NCI-H2227 (cell line): ENCODE results near the gene PPP4R1.

Source experiments
- DNase-seq: peaks from one replicate; lab custom pipeline; 2025; ENCODE audit not compliant: unreplicated experiment; lab: John Stamatoyannopoulos, UW

Gene PPP4R1

DNA sequence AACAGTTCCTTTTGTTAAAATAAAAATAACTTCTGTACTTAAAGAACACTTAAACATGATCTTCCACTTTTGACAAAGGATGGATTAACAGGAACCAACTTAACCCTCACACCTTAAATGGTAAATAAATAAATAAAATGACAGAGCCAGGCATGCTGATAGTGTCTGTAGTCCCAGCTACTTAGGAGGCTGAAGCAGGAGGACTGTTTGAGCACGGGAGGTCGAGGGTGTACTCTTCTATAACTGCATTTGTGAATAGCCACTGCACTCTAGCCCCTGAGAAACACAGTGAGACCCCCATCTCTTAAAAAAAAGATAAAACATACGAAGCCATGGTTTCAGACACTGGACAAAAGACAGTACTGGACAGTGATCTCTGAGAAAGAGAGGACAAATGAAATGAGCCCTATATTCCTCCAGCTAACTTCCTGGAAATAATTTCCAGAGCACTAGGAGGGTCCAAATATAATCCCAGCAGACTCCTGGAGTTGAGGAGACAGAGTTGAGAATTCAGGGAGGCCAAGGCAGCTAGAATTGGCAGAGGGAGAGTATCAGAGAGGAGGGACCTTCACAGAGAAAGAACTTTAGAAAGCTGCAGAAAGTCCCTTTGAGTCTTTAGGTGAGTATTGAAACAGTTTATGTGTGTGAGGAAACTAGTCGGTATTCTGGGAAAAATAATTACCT lies 17.4 kb downstream of the PPP4R1 start:
- no peak for DNase-seq

DNA sequence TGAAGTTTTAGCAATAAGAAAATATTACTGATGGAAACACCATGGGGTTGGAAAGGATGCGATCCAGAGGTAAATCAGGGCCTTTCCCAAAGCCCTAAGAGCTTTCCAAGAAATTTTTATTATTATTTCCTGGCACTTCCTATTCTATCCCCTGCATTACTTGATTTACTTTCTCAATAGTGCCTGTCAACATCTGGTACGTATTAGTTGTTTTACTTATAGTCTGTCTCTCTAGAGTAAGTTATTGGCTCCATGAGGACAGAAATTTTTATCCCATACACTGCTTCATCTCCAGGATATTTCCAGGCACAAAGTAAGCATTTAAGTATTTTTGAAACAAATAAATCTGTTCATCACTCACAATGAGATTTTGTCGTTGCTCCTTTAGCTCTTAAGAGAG lies 18.1 kb downstream of the PPP4R1 start:
- no peak for DNase-seq

DNA sequence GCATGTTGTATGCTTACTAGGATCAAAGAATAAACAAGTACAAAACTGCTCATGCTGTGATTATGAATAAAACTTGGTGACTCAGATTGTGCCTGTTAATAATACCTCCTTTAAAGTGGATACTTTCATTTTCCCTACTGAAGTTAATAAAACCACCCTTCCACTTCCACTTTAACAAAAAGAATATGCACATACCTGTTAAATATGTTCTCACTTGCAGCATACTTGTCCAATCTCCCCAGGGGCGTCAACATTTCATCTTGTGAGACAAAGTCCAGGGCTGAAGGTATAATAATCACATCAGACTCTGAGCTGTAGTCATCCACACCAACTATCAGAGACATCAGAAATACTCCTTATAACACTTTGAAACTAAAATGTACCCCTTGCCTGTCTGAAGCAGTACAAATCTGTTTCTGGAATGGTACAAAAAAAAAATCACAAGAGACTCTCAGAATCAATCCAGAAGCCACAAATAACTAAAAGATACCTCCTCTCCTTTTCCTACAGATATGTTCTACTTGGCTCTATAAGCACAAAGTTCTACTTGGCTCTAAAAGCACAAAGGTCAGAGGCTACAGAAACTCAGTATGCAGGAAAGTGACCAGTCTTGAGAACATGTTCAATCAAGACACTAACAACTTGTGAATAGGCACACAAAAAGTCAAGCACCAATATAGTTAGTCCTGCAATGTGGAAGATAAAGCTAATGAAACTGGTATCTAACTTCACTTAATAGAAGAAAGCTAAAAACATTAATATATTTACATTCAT lies 19.3 kb downstream of the PPP4R1 start:
- DNase-seq = no peak

DNA sequence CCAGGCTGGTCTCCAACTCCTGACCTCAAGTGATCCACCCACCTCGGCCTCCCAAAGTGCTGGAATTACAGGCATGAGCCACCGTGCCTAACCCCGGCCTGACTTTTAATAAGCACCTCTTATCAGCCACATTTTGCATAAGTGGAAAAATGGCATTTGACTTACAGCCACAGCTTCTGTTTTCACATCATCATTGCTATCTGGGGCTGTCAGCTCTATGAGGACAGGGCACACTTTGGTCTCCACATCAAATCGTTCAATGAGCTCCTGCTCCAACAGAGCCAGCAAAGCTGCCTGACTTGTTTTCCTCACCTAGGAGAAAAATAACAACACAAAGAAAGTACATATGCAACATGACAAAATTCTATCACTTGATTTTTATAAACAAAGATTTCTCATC lies 26.4 kb downstream of the PPP4R1 start:
- DNase-seq = no peak

DNA sequence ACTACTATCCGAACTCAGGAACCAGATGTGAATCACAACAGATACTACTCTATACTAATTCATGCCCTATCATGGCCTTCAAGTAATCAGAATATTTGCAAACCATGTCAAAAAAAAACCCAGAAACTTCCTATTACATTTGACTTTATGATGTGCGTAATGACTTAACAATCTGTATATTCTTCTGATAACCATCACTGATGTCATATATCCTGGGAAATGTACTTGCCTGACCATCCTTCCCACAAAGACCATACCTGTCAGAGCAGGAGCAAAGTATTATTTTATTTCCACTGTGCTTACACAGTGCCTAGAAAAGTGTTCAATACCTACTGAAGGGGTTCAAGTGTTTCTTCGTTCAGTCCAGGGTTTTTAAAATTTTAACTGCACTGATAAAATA lies 27.5 kb downstream of the PPP4R1 start:
- no peak for DNase-seq

DNA sequence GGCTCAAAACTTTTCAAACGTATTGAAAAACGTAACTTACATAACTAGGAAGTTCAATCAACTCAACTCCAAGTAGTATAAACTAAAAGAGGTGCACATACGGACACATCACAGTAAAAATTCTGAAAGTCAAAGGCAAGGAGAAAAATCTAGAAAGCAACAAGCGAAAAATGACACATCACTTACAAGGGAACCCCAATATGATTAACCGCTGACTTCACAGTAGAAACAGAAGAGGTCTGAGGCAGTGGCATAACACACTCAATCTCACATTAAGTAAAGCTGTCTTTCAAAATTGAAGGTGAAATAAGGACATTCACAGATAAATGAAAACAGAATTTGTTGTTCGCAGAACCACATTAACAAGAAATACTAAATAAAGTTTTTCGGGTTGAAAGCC lies 32.7 kb downstream of the PPP4R1 start:
- no peak for DNase-seq

DNA sequence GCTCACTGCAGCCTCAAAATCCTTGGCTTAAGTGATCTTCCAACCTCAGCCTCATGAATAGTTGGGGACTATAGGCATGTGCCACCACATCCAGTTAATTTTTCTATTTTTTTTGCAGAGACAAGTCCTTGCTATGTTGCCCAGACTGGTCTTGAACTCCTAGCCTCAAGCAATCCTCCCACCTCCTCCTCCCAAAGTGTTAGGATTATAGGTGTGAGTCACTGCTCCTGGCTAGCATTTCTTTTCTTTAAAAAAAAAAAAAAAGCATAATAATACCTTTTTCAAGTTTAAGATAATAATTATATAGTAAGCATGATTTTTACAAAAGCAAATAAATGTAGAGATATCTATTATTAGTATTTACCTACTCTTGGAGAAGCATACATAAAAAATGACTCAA lies 36.1 kb downstream of the PPP4R1 start:
- DNase-seq = peak; percentile 42

DNA sequence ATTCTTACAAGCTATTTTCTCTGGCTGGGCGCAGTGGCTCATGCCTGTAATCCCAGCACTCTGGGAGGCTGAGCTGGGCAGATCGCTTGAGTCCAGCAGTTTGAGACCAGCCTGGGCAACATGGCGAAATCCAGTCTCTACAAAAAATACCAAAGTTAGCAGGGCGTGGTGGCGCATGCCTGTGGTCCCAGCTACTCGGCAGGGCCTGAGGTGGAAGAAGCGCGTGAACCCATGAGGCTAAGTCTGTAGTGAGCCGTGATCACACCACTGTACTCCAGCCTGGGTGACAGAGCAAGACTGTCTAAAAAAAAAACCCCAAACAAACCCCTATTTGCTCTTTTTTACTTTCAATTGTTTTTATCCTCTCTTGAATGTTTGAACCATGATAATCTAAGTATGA lies 37.0 kb downstream of the PPP4R1 start:
- no peak for DNase-seq

DNA sequence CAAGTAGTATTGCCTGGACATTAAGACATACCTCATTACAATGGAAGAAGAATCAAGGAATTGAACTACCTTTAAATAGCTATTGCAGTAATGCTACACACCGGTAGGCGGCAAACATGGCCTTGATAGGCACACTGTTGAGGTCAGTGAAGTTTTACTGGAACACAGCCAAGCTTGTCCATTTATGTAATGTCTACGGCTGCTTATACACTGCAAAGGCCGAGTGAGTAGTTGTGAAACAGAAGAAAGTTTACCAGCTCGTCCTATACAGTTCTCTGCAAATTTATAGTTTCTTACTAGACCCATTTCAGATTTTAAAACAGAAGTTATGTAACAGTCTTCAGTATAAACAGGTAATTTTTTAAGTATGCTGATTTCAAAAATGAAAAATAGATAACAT lies 38.8 kb downstream of the PPP4R1 start:
- peak; percentile 90 for DNase-seq

DNA sequence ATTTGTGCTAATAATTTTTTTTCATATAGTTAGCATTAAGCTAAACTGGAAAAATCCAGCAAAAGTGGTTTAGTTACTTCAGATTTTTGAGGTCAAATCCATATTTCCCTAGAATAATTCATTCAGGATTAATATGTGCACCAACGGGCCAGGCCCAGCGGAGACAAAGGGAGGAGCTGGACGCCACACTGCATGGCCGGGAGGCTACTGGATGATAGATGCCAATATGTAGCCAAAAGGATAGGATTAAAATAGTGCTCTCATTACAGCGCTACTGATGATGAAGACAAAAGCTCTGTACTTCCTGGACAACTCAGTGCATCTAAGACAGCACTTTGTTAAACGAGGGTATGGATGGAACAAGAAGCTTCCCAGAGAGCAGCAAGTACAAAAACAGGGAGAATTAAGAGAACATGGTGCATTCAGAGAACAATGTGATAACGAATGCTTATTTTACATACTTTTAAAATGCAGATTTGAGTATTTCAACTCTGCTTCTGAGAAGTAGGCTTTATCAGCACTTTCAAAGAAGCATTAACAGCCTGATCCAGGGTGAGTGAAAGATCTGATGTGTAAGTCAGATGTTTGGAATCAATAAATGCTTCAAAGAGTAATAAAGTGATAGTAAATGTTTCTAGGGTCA lies 39.8 kb downstream of the PPP4R1 start:
- no peak for DNase-seq

DNA sequence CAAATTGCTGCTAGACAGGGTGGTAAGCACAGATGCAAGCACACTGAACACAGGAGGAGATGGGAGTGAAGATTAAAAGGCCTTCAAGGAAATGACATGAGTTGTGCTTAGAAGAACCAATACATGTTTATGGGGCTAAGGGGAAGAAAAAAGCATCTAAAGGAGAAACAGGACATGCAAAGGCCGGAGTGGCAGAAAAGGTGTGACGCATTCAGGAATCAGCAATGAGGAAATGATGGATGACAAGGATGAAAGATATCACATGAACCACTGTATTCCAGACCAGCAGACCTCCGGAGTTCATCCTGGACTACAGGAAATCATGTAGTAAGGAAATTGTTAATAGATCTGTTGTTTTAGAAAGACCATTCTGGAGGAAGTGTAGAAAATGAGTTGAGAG lies 42.8 kb downstream of the PPP4R1 start:
- DNase-seq = no peak

DNA sequence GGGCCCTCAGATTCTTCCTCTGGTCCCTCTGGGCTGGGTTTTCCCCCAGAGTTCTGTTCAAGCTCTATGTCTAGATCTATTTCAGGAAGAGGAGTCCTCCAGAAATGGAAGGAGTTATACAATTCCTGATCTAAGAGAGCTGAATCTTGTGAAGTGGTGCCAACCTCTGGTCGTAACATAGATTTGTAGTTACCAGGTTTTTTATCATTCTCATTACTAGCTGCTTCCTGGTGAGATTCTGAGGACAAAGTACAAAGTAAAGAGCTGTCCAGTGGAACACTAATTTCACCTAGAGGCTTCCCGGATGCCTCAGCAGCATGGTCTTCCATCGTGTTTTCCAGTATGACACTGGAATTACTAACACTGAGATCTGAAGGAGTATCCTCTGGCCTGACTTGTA lies 44.1 kb downstream of the PPP4R1 start:
- no peak for DNase-seq

DNA sequence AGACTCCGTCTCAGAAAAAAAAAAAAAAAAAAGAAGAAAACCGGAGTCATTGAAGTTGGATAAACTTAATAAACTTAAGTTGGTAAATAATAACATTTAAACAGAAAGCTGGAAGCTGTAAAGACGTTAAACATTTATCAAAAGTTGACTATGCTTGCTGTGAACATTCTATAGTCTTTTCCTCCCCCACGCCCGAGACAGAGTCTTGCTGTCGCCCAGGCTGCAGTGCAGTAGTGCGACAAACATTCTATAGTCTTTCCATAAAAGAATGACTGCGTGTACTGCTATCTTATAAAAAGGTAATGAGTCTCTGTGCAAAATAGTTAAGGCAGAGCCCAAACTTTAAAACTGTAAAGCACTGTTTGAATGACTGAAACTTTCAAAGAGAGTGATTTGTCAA lies 45.2 kb downstream of the PPP4R1 start:
- DNase-seq = no peak

DNA sequence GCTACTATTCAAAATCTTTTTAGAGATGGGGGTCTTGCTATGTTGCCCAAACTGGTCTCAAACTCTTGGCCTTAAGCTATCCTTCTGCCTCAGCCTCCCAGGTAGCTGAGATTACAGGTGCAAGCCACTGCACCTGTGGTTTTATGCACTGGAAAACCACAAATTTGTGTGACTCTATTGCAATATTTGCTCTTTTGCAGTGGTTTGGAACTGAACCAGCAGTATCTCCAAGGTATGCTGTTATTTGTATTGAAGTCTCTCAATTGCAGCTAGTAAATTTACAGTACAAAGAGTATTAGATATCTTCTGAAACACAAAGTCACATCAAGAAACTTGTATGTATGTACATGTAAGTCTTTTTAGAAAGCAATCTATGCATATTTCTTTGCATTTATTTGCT lies 46.2 kb downstream of the PPP4R1 start:
- no peak for DNase-seq

DNA sequence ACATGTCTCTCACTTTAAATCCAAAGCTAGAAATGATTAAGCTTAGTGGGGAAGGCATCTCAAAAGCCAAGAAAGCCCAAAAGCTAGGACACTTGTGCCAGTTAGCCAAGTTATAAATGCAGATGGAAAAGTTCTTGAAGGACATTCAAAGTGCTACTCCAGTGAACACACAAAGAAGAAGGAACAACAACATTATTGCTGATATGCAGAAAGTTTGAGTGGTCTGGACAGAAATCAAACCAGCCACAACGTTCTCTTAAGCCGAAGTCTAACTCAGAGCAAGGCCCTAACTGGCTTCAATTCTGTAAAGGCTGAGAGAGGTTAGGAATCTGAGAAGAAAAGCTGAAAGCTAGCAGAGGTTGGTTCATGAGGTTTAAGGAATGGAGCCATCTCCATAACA lies 49.0 kb downstream of the PPP4R1 start:
- no peak for DNase-seq

DNA sequence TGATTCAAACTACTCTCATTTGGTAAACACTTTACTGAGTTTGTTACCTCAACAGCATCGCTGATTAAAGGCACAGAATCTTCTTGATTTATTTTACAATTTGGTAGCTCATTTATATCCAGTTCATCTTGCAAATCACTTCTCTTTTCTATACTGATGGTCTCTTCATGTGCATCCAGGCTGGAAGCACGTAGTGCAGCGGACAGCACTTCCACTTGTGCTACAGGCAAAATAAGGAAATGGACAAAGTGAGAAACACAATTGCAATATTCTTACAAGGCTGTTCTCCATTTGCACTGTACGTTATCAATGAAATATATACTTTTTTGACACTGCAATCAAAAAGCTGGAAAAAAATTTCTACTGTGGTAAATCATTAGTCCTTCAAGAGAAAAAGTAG lies 51.0 kb downstream of the PPP4R1 start:
- no peak for DNase-seq

DNA sequence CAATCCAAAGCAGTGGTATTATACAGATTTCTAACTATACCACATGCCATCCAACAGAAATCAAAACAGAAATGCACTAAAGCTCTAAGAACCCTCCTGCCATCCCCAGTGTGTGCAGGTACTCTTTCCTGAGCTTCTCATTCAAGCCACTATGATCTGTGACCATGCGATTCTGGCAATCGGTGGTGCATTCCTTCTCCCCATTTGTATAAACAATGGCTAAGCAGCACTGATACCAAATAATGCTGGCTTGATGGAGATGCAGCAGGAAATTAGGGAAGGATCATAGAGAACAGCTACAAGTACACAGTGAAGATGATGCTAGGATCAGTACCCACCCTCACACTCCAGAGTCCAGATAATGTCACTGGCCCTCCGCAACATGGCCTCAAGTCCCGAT lies 51.8 kb downstream of the PPP4R1 start:
- DNase-seq = no peak

DNA sequence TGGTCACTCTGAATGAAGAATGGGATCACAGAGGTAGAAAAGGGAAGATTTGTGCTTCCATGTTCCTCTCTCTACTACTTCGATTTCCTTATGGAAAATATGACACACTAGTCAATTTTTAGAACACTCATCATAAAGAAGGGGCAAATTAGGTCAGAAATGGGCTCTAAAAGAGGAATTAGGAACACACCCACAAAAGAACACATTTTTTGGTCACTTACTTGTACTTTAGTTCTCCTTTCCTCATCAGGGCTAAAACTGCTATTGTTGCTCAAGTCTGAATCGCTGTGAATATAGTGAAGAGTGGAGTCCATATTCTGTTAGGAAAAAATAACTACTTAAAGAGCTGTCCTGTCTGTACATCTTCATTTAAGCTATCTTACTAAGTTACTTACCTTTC lies 52.6 kb downstream of the PPP4R1 start:
- no peak for DNase-seq

DNA sequence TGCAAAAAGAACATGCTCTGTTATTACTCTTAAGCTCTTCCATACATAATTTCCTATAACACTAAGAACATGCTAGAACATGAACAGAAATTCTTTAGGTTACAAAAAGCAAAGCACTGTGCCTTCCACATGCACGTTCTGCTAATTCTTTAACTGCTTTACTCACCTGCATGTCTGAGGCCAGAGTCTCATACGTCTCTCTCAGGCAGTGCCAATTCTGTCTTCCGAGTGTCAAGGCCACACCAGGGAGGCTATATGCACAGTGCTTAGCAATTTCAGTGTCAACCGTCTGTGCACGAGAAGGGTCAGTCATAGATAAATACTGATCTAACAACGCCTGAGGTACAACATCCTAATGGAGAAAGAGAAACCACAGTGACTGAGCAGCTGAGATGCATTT lies 55.1 kb downstream of the PPP4R1 start:
- DNase-seq = no peak

DNA sequence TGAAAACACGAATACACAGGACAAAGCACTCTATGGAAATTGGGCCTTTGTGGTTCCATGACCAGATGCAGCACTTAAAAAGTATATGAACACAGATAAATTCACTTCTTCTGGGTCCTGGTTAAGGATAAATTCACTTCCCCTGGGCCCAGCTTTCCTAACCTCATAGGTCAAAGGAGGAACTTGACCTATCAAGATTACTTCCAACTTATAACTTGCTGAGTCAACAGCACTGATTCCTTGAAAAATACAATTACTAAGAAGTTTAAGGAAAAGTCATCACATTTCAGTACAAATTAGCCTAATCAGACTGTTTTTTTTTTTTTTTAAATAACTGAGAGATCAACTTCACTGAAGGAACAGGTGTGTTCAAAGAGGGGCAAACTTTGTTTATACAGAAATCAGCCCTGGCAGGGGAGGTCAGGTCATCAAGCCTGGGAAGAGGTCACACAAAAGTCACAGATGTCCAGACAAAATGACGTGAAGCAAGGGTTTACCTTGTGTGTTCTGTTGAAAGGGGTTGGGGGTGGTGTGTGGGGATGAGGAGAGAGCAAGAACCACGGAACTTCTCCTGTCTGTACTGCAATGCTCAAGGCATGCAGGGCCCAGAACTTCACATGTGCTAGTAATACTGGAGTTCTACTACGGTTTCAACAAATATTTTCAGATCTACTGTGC lies 55.8 kb downstream of the PPP4R1 start:
- DNase-seq = no peak

DNA sequence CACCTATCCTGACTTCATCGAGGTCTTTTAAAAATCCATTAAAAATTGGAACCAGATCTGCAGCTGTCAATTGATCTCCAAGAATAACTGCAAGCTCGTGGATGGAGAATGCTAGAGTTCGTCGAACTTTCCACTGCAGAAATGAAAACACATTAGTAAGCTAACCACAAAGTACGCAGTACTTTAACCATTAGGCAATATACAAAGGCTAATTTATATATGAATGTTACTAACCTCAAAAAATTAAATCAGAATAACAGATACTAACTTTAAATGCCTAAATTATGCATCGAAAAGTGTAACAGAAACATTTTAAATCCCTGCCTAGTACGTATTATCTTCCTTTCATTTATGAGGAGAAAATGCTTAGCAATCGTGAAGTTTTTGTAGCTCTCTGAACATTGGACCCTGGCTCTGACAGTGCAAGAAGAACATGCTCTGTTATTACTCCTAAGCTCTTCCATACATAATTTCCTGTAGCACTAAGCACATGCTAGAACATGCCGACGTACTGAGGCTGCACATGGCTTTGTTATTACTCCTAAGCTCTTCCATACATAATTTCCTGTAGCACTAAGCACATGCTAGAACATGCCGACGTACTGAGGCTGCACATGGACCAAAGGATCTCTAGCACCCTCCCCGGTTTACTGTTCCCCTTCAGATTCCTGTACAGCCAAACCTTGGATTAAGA lies 57.0 kb downstream of the PPP4R1 start:
- no peak for DNase-seq
